ENCODE measurements around the gene MCC.

DNA sequence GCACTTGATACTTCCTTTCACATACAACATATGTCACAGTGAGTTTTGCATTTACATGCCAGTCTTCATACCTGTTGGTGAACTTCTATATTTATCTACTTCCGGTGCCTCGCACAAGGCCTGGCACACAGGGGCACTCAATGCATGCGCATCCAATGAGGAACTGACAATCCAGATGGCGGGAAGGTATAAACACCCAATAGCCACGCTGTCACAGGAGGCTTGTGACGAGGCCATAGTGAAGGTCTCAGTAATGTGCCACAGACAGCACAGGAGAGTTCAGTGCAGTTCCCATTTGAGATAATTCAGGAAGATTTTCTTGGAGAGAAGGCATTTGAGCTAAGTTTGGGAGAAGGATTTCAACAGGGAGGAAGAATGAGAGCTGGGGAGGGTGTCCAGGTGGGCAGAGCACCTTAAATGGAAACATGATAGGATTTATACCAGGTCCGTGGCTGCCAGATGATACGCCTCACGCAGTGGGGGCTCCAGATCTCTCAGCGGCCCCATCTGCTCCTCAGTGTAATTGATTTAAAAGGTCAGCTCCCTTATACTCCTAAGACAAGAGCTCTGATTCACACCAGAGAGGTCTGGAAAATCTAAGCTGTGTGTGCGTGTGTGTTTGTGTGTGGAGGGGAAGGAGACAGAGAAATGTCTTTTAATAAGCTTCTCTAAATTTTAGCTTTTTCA lies 305.5 kb downstream of the MCC start:
- TF ChIP-seq, protein P1, sequence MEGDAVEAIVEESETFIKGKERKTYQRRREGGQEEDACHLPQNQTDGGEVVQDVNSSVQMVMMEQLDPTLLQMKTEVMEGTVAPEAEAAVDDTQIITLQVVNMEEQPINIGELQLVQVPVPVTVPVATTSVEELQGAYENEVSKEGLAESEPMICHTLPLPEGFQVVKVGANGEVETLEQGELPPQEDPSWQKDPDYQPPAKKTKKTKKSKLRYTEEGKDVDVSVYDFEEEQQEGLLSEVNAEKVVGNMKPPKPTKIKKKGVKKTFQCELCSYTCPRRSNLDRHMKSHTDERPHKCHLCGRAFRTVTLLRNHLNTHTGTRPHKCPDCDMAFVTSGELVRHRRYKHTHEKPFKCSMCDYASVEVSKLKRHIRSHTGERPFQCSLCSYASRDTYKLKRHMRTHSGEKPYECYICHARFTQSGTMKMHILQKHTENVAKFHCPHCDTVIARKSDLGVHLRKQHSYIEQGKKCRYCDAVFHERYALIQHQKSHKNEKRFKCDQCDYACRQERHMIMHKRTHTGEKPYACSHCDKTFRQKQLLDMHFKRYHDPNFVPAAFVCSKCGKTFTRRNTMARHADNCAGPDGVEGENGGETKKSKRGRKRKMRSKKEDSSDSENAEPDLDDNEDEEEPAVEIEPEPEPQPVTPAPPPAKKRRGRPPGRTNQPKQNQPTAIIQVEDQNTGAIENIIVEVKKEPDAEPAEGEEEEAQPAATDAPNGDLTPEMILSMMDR (IDR thresholded peaks at IDR 0.05), result no peak
- TF ChIP-seq, protein P2, sequence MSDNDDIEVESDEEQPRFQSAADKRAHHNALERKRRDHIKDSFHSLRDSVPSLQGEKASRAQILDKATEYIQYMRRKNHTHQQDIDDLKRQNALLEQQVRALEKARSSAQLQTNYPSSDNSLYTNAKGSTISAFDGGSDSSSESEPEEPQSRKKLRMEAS (IDR thresholded peaks at IDR 0.05), result no peak
- TF ChIP-seq HDAC2 (IDR thresholded peaks at IDR 0.05), result no peak
- TF ChIP-seq, protein P3, sequence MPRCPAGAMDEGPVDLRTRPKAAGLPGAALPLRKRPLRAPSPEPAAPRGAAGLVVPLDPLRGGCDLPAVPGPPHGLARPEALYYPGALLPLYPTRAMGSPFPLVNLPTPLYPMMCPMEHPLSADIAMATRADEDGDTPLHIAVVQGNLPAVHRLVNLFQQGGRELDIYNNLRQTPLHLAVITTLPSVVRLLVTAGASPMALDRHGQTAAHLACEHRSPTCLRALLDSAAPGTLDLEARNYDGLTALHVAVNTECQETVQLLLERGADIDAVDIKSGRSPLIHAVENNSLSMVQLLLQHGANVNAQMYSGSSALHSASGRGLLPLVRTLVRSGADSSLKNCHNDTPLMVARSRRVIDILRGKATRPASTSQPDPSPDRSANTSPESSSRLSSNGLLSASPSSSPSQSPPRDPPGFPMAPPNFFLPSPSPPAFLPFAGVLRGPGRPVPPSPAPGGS (IDR thresholded peaks at IDR 0.05), result no peak
- TF ChIP-seq POLR2A (IDR thresholded peaks at IDR 0.05; ENCODE audit: low read length), result no peak

All from A549 (cell line).